ENCODE measurements around the gene TMOD3. TPM values are rescaled to one million over a fixed set of nuclear protein-coding genes. Genes with fewer than 3 reads are reported as not detected.

Gene TMOD3
- total and polyA plus RNA-seq, 7 donors: 1.8 to 22.6 (median 7.4) TPM

- TF ChIP-seq, protein P1, sequence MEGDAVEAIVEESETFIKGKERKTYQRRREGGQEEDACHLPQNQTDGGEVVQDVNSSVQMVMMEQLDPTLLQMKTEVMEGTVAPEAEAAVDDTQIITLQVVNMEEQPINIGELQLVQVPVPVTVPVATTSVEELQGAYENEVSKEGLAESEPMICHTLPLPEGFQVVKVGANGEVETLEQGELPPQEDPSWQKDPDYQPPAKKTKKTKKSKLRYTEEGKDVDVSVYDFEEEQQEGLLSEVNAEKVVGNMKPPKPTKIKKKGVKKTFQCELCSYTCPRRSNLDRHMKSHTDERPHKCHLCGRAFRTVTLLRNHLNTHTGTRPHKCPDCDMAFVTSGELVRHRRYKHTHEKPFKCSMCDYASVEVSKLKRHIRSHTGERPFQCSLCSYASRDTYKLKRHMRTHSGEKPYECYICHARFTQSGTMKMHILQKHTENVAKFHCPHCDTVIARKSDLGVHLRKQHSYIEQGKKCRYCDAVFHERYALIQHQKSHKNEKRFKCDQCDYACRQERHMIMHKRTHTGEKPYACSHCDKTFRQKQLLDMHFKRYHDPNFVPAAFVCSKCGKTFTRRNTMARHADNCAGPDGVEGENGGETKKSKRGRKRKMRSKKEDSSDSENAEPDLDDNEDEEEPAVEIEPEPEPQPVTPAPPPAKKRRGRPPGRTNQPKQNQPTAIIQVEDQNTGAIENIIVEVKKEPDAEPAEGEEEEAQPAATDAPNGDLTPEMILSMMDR (IDR thresholded peaks at IDR 0.05): no peak
- no peaks in the 10 kb centered on the region for H3K9me3 ChIP-seq
- no peaks in the 10 kb centered on the region for H3K36me3 ChIP-seq (ENCODE audit: insufficient read depth in 1 of 2, low read depth in 1 of 2)
- no peak overlapping the region for H3K27ac ChIP-seq
- no peak overlapping the region for H3K4me3 ChIP-seq
- WGBS, 3 donors: 65 to 69% (median 68%) methylated on average over 5 of the region's 5 CpGs
- no peaks in the 10 kb centered on the region for H3K27me3 ChIP-seq (ENCODE audit: insufficient read depth in 3 of 3, low read length in 2 of 3)
- ATAC-seq (no peak), DNase-seq (no peak)
- H3K4me1 ChIP-seq: peaks cover 46% of the 10 kb centered on the region
- intact Hi-C loops (cut with DNase I): no loop called here
Observed at GRCh38 chr15:51841406-51842040, 12.1 kb downstream of the TMOD3 start.

DNA sequence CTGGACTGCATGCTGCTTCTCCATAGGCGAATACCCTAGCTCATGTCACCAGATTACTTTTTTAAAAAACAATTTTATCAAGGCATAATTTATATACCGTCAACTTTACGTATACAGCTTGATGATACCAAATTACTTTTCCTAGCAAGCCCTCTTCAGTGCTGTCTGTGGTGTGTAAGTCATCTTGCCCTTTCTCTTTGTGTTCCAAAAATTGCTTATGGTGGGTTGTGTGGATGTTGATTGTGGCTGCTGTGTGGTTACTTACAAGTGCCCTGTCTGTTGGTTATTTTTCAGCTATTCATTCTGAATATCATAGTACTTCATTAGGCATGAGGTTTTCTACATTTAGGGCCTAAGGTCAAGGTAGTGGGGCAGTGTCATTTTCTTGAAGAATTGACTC is 12.8 kb downstream of the TMOD3 start:
- no peaks in the 10 kb centered on the region for H3K9me3 ChIP-seq
- DNase-seq (no peak), ATAC-seq (no peak)
- 95 to 100% (median 99%) methylated on average over 3 of the region's 3 CpGs for WGBS, 3 donors
- TF ChIP-seq, protein P1 (IDR thresholded peaks at IDR 0.05): no peak
- H3K27ac ChIP-seq: no peak overlapping the region
- no peaks in the 10 kb centered on the region for H3K27me3 ChIP-seq (ENCODE audit: insufficient read depth in 3 of 3, low read length in 2 of 3)
- H3K4me1 ChIP-seq: peaks cover 43% of the 10 kb centered on the region
- intact Hi-C loops (cut with DNase I): no loop called here
- no peak overlapping the region for H3K4me3 ChIP-seq
- no peaks in the 10 kb centered on the region for H3K36me3 ChIP-seq (ENCODE audit: insufficient read depth in 1 of 2, low read depth in 1 of 2)

DNA sequence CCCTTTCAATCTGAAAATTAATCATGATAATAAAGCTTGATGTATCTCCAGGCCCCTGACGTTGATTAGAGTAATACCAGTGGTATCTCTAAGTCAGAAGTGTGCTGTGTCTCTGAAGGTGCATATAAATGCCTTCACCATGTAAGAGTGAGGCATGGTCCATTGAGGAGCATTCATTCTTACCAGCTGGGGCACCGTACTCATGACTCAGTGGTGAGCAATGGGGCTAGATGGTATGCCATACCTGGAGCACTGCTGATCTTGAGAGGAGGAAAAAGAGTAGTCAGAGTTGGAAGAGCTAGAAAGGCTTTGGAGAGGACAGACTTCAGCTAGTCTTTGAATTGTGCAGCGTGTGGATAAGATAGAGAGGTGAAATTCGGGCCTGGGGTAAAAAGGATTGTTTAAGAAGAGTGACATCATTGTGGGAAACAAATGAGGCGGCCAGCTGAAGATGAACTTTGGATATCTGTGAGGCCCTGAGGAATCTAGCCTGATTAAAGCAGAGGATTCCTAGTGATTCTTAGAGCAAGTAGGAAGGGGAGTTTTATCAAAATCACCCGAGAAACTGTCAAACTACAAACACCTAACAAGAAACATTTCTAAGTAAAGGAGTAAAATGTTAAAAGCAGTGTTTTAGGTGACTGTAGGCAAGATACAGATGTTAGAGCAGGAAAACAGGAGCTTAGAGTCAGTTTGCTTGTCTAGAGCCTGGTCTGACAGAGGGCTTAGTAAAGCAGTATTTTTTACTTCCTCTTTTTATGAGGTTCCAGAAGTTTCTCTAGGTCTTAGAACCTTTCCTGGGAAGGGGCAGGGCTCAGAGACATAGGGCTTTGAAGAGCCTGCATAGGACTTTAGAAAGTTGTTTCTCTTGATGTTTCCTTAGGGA is 13.6 kb downstream of the TMOD3 start:
- Histone ChIP-seq H3K4me3 (no peak overlapping the region), H3K36me3 (ENCODE audit: insufficient read depth in 1 of 2, low read depth in 1 of 2) (no peaks in the 10 kb centered on the region), H3K9me3 (no peaks in the 10 kb centered on the region), H3K27me3 (ENCODE audit: insufficient read depth in 3 of 3, low read length in 2 of 3) (no peaks in the 10 kb centered on the region), H3K4me1 (peaks cover 35% of the 10 kb centered on the region), H3K27ac (no peak overlapping the region)
- intact Hi-C loops (cut with DNase I): no loop called here
- ATAC-seq (peak in 1 of 4 donors; percentile 49), DNase-seq (no peak)
- TF ChIP-seq, protein P1 (IDR thresholded peaks at IDR 0.05): no peak
- WGBS, 3 donors: 77 to 80% (median 80%) methylated on average over 6 of the region's 6 CpGs

DNA sequence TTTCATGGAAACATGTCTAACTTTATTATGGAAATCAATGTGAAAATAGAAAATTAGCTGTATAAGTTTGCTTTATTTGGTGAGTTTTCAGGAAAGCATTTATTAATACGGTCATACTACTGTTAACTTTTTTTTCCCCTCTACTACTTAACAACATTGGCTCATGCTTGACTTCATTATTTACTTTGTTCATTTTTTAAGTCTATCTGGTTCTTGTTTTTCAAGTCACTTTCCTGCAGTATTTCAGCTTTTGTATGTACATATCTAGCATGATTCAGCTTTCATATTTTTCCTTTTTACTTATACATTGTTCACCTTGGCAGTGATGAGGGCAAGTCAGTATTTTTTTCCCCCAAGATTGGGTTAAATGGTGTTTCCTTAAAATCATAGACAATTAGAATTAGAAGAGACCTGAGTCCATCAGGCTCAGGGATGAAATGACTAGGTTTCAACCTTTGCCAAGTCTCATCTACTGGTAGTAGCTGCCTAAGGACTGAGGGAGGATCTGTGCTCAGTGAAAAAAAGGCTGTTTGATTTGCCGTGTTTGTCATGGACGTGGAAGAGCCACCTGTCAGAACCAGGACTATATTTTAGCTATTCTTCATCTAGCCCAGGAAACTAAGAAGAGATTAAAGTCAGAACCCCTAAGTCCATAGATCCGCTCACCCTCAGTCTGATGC is 15.4 kb downstream of the TMOD3 start:
- Histone ChIP-seq H3K27ac (no peak overlapping the region), H3K4me1 (peaks cover 36% of the 10 kb centered on the region), H3K27me3 (ENCODE audit: insufficient read depth in 3 of 3, low read length in 2 of 3) (no peaks in the 10 kb centered on the region), H3K4me3 (no peak overlapping the region), H3K9me3 (no peaks in the 10 kb centered on the region), H3K36me3 (ENCODE audit: insufficient read depth in 1 of 2, low read depth in 1 of 2) (no peaks in the 10 kb centered on the region)
- TF ChIP-seq, protein P1 (IDR thresholded peaks at IDR 0.05): no peak
- ATAC-seq: no peak
- DNase-seq: no peak
- WGBS, 3 donors: 69 to 74% (median 71%) methylated on average over 4 of the region's 4 CpGs
- intact Hi-C loops (cut with DNase I): no loop called here
